Tibial artery (tissue), 4 donors: Measurements from ENCODE around the gene TBX15.

ENCODE experiments used
- DNase-seq, 2 donors: peaks; one replicate each; pipeline ENCODE4 v3.0.0-alpha.2; 2019
- H3K27ac ChIP-seq, 2 donors: fragments of 200-600 bp; sonication (generic) in 1 of 2; 1 replicate in 1 of 2; 2 replicates in 1 of 2; pipeline ENCODE4 v1.5.1; 2018 to 2019; ENCODE audit warnings: mild to moderate bottlenecking in 1 of 2
- H3K27me3 ChIP-seq, 2 donors: fragments of 200-600 bp; sonication (generic) in 1 of 2; one replicate each; pipeline versions ENCODE4 v1.5.1 to v1.6.0; 2016 to 2019
- H3K36me3 ChIP-seq, 3 donors: fragments of 200-600 bp; sonication (generic) in 2 of 3; one replicate each; pipeline ENCODE4 v1.5.1; 2016 to 2019; ENCODE audit warnings: mild to moderate bottlenecking in 2 of 3
- H3K4me1 ChIP-seq, 4 donors: fragments of 200-600 bp; sonication (generic) in 2 of 4; 1 replicate in 3 of 4; 2 replicates in 1 of 4; pipeline ENCODE4 v1.5.1; 2016 to 2019
- H3K4me3 ChIP-seq, 2 donors: fragments of 200-600 bp; sonication (generic) in 1 of 2; 1 replicate in 1 of 2; 2 replicates in 1 of 2; pipeline ENCODE4 v1.5.1; 2018 to 2019; ENCODE audit warnings: mild to moderate bottlenecking in 2 of 2
- H3K9me3 ChIP-seq, 3 donors: fragments of 200-600 bp; sonication (generic) in 1 of 3; one replicate each; pipeline ENCODE4 v1.5.1; 2016 to 2019
- intact Hi-C: fragments of 100-400 bp; cut with DNase I; formaldehyde crosslinking; loops from one replicate; pipeline ENCODE4 v1.15.0; 2023; ENCODE audit warnings: low total_unique reads
- TF ChIP-seq, protein P1 (sequence below), 2 experiments: fragments of 200-600 bp in 1 of 2; fragments of 450-650 bp in 1 of 2; IDR thresholded peaks; one replicate each; pipeline ENCODE4 v1.5.1; 2017 to 2019; ENCODE audit warnings: antibody characterized with exemption in 2 of 2, mild to moderate bottlenecking in 1 of 2, moderate library complexity in 1 of 2

The TBX15 gene

DNA sequence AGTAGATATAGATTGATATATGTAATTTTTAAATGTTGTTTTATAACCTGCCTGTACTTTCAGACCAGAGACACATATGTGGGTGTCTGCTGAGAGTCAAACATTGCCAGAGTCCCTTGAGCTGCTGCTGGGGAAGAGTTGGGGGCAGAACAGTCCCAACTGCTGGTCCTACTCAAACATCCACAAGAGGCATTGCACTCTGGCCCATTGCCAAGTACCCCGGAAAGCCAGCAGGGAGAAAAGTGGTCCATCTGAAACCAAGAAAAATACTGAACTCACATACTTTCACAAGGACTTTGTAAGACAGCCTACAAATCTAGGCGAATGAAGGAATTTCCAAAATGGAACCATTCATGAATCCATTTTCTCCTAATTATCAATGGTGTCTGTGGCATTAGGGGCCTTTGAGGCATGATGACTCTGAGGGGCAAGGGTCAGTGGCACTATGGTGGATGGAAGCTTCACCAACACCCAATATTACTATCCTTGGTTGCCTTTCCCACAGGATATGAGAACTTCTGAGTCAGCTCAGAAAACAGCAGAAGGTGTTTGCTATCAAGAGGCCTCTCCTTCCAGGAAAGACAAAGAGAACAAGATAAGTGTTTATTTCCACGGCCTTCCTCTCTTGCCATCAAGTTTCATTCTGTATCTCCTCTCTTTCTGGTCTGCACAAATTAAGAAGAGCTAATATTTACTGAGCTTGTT is 7.3 kb upstream of the TBX15 start:
- H3K4me1 ChIP-seq: peaks cover 0 to 12% (median 7%) of the 10 kb centered on the region in 4 donors
- H3K27me3 ChIP-seq: peaks cover 0 to 22% of the 10 kb centered on the region in 2 donors
- H3K4me3 ChIP-seq: no peak overlapping the region
- no peaks in the 10 kb centered on the region for H3K9me3 ChIP-seq
- no peak for DNase-seq
- intact Hi-C loops: no loop called here
- TF ChIP-seq, protein P1, sequence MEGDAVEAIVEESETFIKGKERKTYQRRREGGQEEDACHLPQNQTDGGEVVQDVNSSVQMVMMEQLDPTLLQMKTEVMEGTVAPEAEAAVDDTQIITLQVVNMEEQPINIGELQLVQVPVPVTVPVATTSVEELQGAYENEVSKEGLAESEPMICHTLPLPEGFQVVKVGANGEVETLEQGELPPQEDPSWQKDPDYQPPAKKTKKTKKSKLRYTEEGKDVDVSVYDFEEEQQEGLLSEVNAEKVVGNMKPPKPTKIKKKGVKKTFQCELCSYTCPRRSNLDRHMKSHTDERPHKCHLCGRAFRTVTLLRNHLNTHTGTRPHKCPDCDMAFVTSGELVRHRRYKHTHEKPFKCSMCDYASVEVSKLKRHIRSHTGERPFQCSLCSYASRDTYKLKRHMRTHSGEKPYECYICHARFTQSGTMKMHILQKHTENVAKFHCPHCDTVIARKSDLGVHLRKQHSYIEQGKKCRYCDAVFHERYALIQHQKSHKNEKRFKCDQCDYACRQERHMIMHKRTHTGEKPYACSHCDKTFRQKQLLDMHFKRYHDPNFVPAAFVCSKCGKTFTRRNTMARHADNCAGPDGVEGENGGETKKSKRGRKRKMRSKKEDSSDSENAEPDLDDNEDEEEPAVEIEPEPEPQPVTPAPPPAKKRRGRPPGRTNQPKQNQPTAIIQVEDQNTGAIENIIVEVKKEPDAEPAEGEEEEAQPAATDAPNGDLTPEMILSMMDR (IDR thresholded peaks at IDR 0.05): no peak
- H3K36me3 ChIP-seq: no peaks in the 10 kb centered on the region
- no peak overlapping the region for H3K27ac ChIP-seq

DNA sequence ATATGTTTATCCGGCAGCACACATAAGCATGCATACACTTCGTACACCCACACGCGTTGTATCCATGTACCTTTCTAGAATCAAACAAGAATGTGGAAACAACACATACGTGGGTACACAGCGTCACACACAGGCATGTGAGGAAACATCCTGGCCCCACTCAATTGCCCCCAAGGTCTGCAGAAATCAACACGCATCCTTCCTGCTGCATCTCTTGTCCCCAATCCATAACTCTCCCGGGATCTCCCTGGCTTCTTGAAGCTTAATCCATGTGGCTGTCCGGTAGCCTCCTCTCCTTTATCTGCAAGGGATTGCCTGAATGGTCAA is 5.5 kb upstream of the TBX15 start:
- H3K27me3 ChIP-seq: peaks cover 0 to 18% of the 10 kb centered on the region in 2 donors
- DNase-seq: no peak

DNA sequence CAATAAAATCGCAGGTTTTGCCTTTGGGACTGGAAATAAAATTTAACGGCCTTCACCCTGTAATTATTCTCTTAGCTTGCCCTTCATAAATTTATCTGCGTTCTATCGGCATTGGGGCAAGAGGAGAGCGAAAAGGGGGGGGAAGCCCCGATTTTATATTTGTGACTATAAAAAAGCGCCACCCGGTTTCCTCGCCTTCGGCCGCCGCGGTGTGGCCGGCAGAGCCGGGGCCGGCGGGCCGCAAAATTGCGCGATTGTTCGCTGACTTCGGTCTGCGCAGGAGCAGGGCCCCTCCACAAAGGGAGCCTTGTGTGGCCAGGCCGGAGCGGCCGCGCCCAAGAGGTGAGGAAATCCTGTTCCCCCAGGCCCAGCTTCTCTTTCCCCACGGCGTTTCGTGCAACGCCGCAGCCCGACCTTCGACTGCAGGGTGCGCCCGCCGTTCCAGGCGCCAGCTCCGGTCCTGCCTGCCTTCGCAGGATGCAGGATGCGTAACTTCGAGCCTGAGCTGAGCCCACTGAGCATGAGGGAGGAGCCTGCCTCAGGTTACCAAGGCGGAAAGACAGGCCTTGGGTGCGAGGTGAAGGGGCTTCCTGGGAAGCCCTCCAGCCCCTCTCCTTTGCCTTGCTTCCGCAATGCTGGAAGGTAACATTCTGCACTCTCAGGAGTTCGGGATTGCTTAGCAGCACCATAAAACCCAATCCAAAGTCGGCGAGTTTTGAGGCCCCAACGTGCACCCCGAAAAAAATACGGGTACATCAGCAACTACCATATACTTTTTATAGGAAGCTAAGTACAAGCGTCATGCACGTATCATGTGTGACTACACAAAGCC is 4.9 kb upstream of the TBX15 start:
- H3K4me3 ChIP-seq: no peak overlapping the region
- no peaks in the 10 kb centered on the region for H3K36me3 ChIP-seq
- TF ChIP-seq, protein P1 (IDR thresholded peaks at IDR 0.05): no peak
- H3K9me3 ChIP-seq: no peaks in the 10 kb centered on the region
- intact Hi-C loops: no loop called here
- no peak overlapping the region for H3K27ac ChIP-seq
- DNase-seq: no peak
- H3K4me1 ChIP-seq: peaks cover 0 to 21% (median 9%) of the 10 kb centered on the region in 4 donors
- H3K27me3 ChIP-seq: peaks cover 0 to 12% of the 10 kb centered on the region in 2 donors

More for the DNA sequence above, 5.5 kb upstream of the TBX15 start:
- TF ChIP-seq, protein P1 (IDR thresholded peaks at IDR 0.05): no peak
- Histone ChIP-seq H3K36me3 (no peaks in the 10 kb centered on the region), H3K9me3 (no peaks in the 10 kb centered on the region), H3K4me3 (no peak overlapping the region), H3K4me1 (peaks cover 0 to 21% (median 9%) of the 10 kb centered on the region in 4 donors), H3K27ac (no peak overlapping the region)
- intact Hi-C loops: no loop called here

DNA sequence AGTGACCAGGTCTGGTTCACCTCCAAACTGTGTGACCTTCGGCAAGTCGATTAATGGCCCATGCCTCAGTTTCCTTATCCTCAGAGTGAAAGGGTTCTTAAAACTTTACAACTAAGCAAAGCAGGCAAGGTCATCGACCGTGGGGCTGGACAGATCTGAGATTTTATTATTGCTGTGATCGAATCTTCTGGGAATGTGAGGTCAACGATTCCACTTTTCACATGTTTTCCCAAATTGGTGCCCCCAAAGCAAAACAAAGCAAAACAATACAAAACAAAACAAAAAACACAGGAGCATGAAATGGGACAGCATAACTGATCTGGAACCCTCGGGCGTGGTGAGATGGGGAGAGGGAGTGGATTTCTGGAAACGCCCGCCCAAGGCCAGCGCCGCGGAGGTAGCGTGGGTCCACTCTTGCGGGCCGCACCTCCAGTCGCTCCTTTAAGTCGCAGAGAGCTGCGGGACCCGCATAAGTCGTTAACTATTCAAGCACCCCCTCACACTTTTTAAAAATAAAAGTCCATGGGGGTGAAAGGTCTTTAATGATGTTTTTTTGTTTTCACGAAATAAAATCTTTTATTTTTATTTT is 4.2 kb upstream of the TBX15 start:
- peaks cover 0 to 21% (median 9%) of the 10 kb centered on the region in 4 donors for H3K4me1 ChIP-seq
- DNase-seq: no peak
- TF ChIP-seq, protein P1 (IDR thresholded peaks at IDR 0.05): no peak
- no peaks in the 10 kb centered on the region for H3K9me3 ChIP-seq
- peaks cover 0 to 4% of the 10 kb centered on the region in 2 donors for H3K27me3 ChIP-seq
- intact Hi-C loops: no loop called here
- H3K4me3 ChIP-seq: no peak overlapping the region
- no peak overlapping the region for H3K27ac ChIP-seq
- H3K36me3 ChIP-seq: no peaks in the 10 kb centered on the region

DNA sequence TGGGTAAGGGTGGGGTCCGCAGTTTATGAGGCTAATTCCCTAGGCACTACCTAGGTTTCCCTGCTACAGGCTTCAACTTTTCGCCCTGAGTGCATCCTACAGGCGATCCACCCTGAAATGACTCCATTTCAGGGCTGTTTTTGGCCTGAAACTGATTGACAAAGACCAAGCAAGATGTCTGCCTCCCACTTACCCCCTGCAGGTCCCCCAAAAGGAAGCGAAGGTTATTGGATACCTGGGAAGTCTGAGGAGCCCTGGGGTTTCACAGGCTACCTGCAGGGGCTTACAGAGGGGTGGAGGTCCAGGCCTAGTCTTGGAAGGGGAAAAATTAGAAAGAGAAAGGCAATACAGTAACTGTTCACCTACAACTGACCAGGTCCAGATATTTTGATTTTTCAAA is 3.3 kb upstream of the TBX15 start:
- no peak for DNase-seq
- peaks cover 0 to 1% of the 10 kb centered on the region in 2 donors for H3K27me3 ChIP-seq
- no peaks in the 10 kb centered on the region for H3K36me3 ChIP-seq
- peaks cover 0 to 21% (median 9%) of the 10 kb centered on the region in 4 donors for H3K4me1 ChIP-seq
- H3K27ac ChIP-seq: peak overlapping the region in 1 of 2 donors; percentile 95
- no peak overlapping the region for H3K4me3 ChIP-seq
- TF ChIP-seq, protein P1 (IDR thresholded peaks at IDR 0.05): no peak
- intact Hi-C loops: no loop called here
- no peaks in the 10 kb centered on the region for H3K9me3 ChIP-seq
